Bronchial epithelial cell (primary cell): ENCODE measurements around the gene POLR2J. TPM values are rescaled to one million over a fixed set of nuclear protein-coding genes. Genes with fewer than 3 reads are reported as not detected.

Source experiments
- DNase-seq: peaks from one replicate; pipeline ENCODE4 v3.0.0-alpha.2; 2010; ENCODE audit warnings: low read depth
- FAIRE-seq: peaks from 2 replicates; lab custom pipeline; 2011; peaks lifted over from hg19 to GRCh38; lab: Jason Lieb, UNC
- H3K27me3 ChIP-seq: 2 replicates; pipeline ENCODE4 v1.5.1; 2011; ENCODE audit warnings: low read length; ENCODE audit not compliant: control insufficient read depth, insufficient read depth
- H3K36me3 ChIP-seq: 2 replicates; pipeline ENCODE4 v1.5.1; 2011; ENCODE audit warnings: low read length; ENCODE audit not compliant: control insufficient read depth, insufficient read depth
- H3K4me3 ChIP-seq: 2 replicates; pipeline ENCODE4 v1.5.1; 2011; ENCODE audit warnings: mild to moderate bottlenecking, low read depth, low read length, control low read depth
- CTCF ChIP-seq: IDR thresholded peaks from 2 replicates; pipeline ENCODE4 v1.5.1; 2011; ENCODE audit warnings: mild to moderate bottlenecking, moderate library complexity, low read length, control low read depth, inconsistent platforms; ENCODE audit not compliant: insufficient read depth, severe bottlenecking
- total RNA-seq: library from RNA; depleted of rRNA; stranded (reverse); fragments of >200 nt; gene quantifications from 2 replicates; pipeline ENCODE4 v1.2.1, GENCODE V29; 2014

Gene POLR2J
- total RNA-seq, 1 donor from 2014 or later: 24.5 TPM

GRCh38 chr7:102471791-102472125 lies 7.0 kb downstream of the POLR2J start:
- FAIRE-seq (no peak), DNase-seq (no peak)
- H3K36me3 ChIP-seq: peaks cover 7% of the 10 kb centered on the region
- TF ChIP-seq CTCF: no peak
- H3K27me3 ChIP-seq: no peaks in the 10 kb centered on the region
- H3K4me3 ChIP-seq: no peak overlapping the region

- TF ChIP-seq CTCF: no peak
- no peak overlapping the region for H3K4me3 ChIP-seq
- DNase-seq (no peak), FAIRE-seq (no peak)
- peaks cover 7% of the 10 kb centered on the region for H3K36me3 ChIP-seq
- H3K27me3 ChIP-seq: no peaks in the 10 kb centered on the region
Observed at GRCh38 chr7:102469972-102470825, 8.5 kb downstream of the POLR2J start.

GRCh38 chr7:102469351-102469971 lies 9.3 kb downstream of the POLR2J start:
- TF ChIP-seq CTCF: no peak
- no peak for FAIRE-seq
- Histone ChIP-seq H3K27me3 (no peaks in the 10 kb centered on the region), H3K36me3 (peaks cover 7% of the 10 kb centered on the region), H3K4me3 (no peak overlapping the region)
- DNase-seq: no peak

- DNase-seq: no peak
- no peak for TF ChIP-seq CTCF
- H3K4me3 ChIP-seq: no peak overlapping the region
- H3K36me3 ChIP-seq: peaks cover 7% of the 10 kb centered on the region
- no peaks in the 10 kb centered on the region for H3K27me3 ChIP-seq
- no peak for FAIRE-seq
Observed at GRCh38 chr7:102468478-102469350, 10.0 kb downstream of the POLR2J start.

GRCh38 chr7:102467581-102468477 lies 10.9 kb downstream of the POLR2J start:
- Histone ChIP-seq H3K4me3 (no peak overlapping the region), H3K36me3 (peaks cover 6% of the 10 kb centered on the region), H3K27me3 (no peaks in the 10 kb centered on the region)
- no peak for FAIRE-seq
- DNase-seq: no peak
- TF ChIP-seq CTCF: no peak
